Vagina (tissue), 2 donors: ENCODE data around the gene GPC5. TPM values are rescaled to one million over a fixed set of nuclear protein-coding genes. Genes with fewer than 3 reads are reported as not detected.

Experiments used
- DNase-seq, 2 donors: peaks; one replicate each; pipeline ENCODE4 v3.0.0-alpha.2; 2017; ENCODE audit errors: extremely low spot score in 2 of 2
- H3K27ac ChIP-seq: fragments of 200-600 bp; sonication (generic); one replicate; pipeline ENCODE4 v1.5.1; 2019
- H3K27me3 ChIP-seq: fragments of 200-600 bp; sonication (generic); one replicate; pipeline ENCODE4 v1.5.1; 2019
- H3K36me3 ChIP-seq, 2 donors: fragments of 200-600 bp; sonication (generic); one replicate each; pipeline ENCODE4 v1.5.1; 2017 to 2019
- H3K4me1 ChIP-seq: fragments of 200-600 bp; sonication (generic); one replicate; pipeline ENCODE4 v1.5.1; 2019
- H3K4me3 ChIP-seq, 2 donors: fragments of 200-600 bp; sonication (generic); 1 replicate in 1 of 2; 2 replicates in 1 of 2; pipeline ENCODE4 v1.5.1; 2016 to 2019
- H3K9me3 ChIP-seq: fragments of 200-600 bp; sonication (generic); one replicate; pipeline ENCODE4 v1.5.1; 2019
- POLR2A ChIP-seq, 2 donors: fragments of 450-650 bp; IDR thresholded peaks; one replicate each; pipeline ENCODE4 v1.6.1; 2017; ENCODE audit warnings: antibody characterized with exemption in 2 of 2, mild to moderate bottlenecking in 2 of 2, moderate library complexity in 2 of 2
- POLR2AphosphoS5 ChIP-seq, 2 donors: sonication (generic); formaldehyde crosslinking; IDR thresholded peaks; one replicate each; pipeline ENCODE4 v1.9.0; 2017; ENCODE audit warnings: antibody characterized with exemption in 2 of 2, mild to moderate bottlenecking in 2 of 2, low read depth in 1 of 2; ENCODE audit not compliant: insufficient read depth in 1 of 2
- intact Hi-C: fragments of 100-400 bp; cut with DNase I; formaldehyde crosslinking; loops from one replicate; pipeline ENCODE4 v1.15.1; 2023
- total RNA-seq: library from RNA; depleted of rRNA; stranded (reverse); fragments of >200 nt; gene quantifications from one replicate; pipeline ENCODE4 v1.2.3, GENCODE V29; 2016
- TF ChIP-seq, protein P1 (sequence below), 3 experiments: fragments of 450-650 bp in 2 of 3; fragments of 200-600 bp in 1 of 3; sonication (generic) in 1 of 3; IDR thresholded peaks; one replicate each; pipeline ENCODE4 v1.5.1; 2017 to 2019; ENCODE audit warnings: antibody characterized with exemption in 3 of 3, mild to moderate bottlenecking in 2 of 3, moderate library complexity in 2 of 3

Gene GPC5
- total RNA-seq, 1 donor from 2014 or later, result 1.7 TPM

DNA sequence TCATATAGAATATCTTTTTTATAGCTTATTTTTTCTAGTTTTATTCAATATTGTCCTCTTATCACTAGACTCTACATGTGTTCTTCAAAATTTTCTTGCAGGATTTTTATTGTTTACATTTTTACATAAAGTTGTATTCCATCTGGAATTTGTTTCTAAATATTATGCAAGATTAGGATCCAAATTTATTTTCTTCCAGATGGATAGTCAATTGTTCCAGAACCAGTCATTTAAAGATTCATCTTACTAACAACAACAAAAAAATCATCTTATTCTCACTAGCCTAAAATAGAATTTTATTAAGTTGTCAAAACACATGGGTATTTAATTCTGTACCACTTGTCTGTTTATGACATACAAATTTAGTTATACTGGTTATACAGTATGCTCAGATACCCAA is 1437.8 kb downstream of the GPC5 start:
- Histone ChIP-seq H3K27ac (no peak overlapping the region), H3K4me1 (no peaks in the 10 kb centered on the region), H3K4me3 (no peak overlapping the region), H3K36me3 (no peaks in the 10 kb centered on the region), H3K27me3 (no peaks in the 10 kb centered on the region), H3K9me3 (no peaks in the 10 kb centered on the region)
- intact Hi-C loops, result no loop called here
- TF ChIP-seq POLR2A (IDR thresholded peaks at IDR 0.05) (no peak), POLR2AphosphoS5 (IDR thresholded peaks at IDR 0.05; ENCODE audit: insufficient read depth in 1 of 2, low read depth in 1 of 2) (no peak)
- TF ChIP-seq, protein P1, sequence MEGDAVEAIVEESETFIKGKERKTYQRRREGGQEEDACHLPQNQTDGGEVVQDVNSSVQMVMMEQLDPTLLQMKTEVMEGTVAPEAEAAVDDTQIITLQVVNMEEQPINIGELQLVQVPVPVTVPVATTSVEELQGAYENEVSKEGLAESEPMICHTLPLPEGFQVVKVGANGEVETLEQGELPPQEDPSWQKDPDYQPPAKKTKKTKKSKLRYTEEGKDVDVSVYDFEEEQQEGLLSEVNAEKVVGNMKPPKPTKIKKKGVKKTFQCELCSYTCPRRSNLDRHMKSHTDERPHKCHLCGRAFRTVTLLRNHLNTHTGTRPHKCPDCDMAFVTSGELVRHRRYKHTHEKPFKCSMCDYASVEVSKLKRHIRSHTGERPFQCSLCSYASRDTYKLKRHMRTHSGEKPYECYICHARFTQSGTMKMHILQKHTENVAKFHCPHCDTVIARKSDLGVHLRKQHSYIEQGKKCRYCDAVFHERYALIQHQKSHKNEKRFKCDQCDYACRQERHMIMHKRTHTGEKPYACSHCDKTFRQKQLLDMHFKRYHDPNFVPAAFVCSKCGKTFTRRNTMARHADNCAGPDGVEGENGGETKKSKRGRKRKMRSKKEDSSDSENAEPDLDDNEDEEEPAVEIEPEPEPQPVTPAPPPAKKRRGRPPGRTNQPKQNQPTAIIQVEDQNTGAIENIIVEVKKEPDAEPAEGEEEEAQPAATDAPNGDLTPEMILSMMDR (IDR thresholded peaks at IDR 0.05), result no peak
- no peak for DNase-seq

DNA sequence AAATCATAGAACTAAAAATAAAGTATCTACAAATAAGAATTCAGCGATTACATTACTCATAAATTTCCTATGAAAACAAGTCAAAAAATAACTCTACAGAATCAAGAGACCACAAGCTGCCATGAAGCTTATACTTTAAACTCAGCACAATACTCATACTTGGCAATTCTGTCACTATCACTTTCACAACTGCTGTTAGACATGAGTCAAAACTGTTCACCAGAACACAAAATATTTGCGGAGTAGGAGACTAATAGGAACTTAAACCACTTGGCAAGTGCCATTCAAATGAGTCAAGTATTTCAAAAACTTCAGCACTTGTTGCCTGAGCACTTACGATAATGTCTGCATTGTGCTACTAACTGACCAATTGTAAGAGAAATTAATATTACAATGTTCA is 1440.4 kb downstream of the GPC5 start:
- H3K9me3 ChIP-seq, result no peaks in the 10 kb centered on the region
- TF ChIP-seq, protein P1 (IDR thresholded peaks at IDR 0.05), result no peak
- no peak for TF ChIP-seq POLR2AphosphoS5 (IDR thresholded peaks at IDR 0.05; ENCODE audit: insufficient read depth in 1 of 2, low read depth in 1 of 2)
- no peak for TF ChIP-seq POLR2A (IDR thresholded peaks at IDR 0.05)
- no peak overlapping the region for H3K27ac ChIP-seq
- intact Hi-C loops, result no loop called here
- no peak for DNase-seq
- H3K27me3 ChIP-seq, result no peaks in the 10 kb centered on the region
- no peak overlapping the region for H3K4me3 ChIP-seq
- no peaks in the 10 kb centered on the region for H3K36me3 ChIP-seq
- no peaks in the 10 kb centered on the region for H3K4me1 ChIP-seq

DNA sequence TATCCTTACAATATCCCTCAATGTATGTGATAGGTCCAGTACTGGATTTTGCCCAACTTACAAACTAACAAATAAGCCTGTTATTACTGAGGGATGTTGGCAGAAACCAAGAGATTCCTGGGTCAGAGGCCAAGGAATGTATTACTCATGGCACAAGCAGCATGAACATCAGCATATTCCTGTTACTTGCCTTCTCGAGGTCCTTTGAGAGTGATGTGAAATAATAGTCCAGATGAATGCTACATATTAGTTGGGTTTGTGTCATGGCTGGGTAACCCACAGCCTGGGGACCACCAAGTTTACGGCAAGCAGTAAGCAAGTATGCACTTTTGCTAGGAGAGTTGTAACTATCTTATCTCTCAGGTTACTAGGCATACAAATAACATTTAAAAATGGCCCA is 1443.7 kb downstream of the GPC5 start:
- H3K4me3 ChIP-seq, result no peak overlapping the region
- no peaks in the 10 kb centered on the region for H3K9me3 ChIP-seq
- TF ChIP-seq, protein P1 (IDR thresholded peaks at IDR 0.05), result no peak
- TF ChIP-seq POLR2A (IDR thresholded peaks at IDR 0.05) (no peak), POLR2AphosphoS5 (IDR thresholded peaks at IDR 0.05; ENCODE audit: insufficient read depth in 1 of 2, low read depth in 1 of 2) (no peak)
- no peak for DNase-seq
- no peaks in the 10 kb centered on the region for H3K4me1 ChIP-seq
- no peak overlapping the region for H3K27ac ChIP-seq
- intact Hi-C loops, result no loop called here
- no peaks in the 10 kb centered on the region for H3K27me3 ChIP-seq
- no peaks in the 10 kb centered on the region for H3K36me3 ChIP-seq

DNA sequence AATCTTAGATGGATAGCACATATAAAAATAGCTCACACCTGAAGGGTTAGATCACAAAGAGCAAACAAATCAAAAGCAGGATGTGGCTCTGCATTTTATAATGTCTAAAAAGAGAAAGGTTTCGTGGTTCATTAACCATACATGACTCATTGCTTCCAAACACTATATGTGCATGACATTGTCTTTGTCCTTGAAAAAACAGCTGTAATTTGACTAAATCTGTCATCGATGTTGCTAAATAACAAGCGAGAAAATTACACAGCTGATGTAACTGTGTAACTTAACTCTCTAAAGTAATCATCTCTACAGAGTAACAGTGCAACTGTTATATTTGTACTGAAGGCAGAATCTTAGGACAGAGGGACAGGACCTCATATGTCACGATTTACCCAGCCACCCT is 1445.1 kb downstream of the GPC5 start:
- Histone ChIP-seq H3K27ac (no peak overlapping the region), H3K27me3 (no peaks in the 10 kb centered on the region), H3K4me1 (no peaks in the 10 kb centered on the region), H3K4me3 (no peak overlapping the region), H3K36me3 (no peaks in the 10 kb centered on the region), H3K9me3 (no peaks in the 10 kb centered on the region)
- intact Hi-C loops, result no loop called here
- no peak for TF ChIP-seq POLR2AphosphoS5 (IDR thresholded peaks at IDR 0.05; ENCODE audit: insufficient read depth in 1 of 2, low read depth in 1 of 2)
- TF ChIP-seq, protein P1 (IDR thresholded peaks at IDR 0.05), result no peak
- no peak for TF ChIP-seq POLR2A (IDR thresholded peaks at IDR 0.05)
- DNase-seq, result no peak

DNA sequence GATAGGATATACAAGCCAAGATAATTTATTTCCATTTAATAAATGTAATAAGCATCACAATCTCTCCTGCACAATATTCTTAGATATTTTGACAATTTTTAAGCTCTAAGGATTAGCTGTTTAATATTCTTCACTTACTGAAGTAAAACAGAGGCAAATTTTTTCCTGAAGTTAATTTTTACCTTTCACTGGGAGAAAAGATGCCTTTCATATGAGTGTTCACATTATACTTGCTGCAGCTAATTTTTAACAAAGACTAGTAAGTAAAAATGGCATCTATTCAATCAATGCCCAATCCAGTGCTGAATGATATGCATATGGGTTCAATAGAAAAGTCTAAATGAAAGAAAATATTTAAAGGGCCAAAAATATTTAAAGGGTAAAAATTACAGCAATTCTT is 1451.0 kb downstream of the GPC5 start:
- Histone ChIP-seq H3K27ac (no peak overlapping the region), H3K36me3 (no peaks in the 10 kb centered on the region), H3K9me3 (no peaks in the 10 kb centered on the region), H3K27me3 (no peaks in the 10 kb centered on the region), H3K4me3 (no peak overlapping the region), H3K4me1 (no peaks in the 10 kb centered on the region)
- DNase-seq, result no peak
- intact Hi-C loops, result no loop called here
- TF ChIP-seq POLR2A (IDR thresholded peaks at IDR 0.05) (no peak), POLR2AphosphoS5 (IDR thresholded peaks at IDR 0.05; ENCODE audit: insufficient read depth in 1 of 2, low read depth in 1 of 2) (no peak)
- TF ChIP-seq, protein P1 (IDR thresholded peaks at IDR 0.05), result no peak
